GM13977 (cell line): ENCODE data around the gene MBTPS1.
A peak's percentile ranks its signal among the peaks of the same experiment; 100 is the strongest.

Experiments used
- DNase-seq: peaks from one replicate; pipeline ENCODE4 v3.0.0; 2012; ENCODE audit warnings: low spot score
- CTCF ChIP-seq: IDR thresholded peaks from 2 replicates; pipeline ENCODE4 v1.5.1; 2012; ENCODE audit warnings: mild to moderate bottlenecking, control low read depth; ENCODE audit not compliant: insufficient read depth; ENCODE audit errors: extremely low read depth, missing control alignments
- in situ Hi-C: fragments of 300-500 bp; cut with MboI; formaldehyde crosslinking; loops from one replicate; pipeline ENCODE4 v1.12.0; 2022; ENCODE audit warnings: low sequenced_read_pairs, low pct_unique_long_range_greater_than_20kb, mixed read lengths, inconsistent platforms; ENCODE audit not compliant: unreplicated experiment

MBTPS1 gene

GRCh38 chr16:84091460-84091859 lies 25.3 kb downstream of the MBTPS1 start:
- no peak for DNase-seq
- TF ChIP-seq CTCF: no peak
- in situ Hi-C loops: no loop called here

GRCh38 chr16:84090211-84090610 lies 26.5 kb downstream of the MBTPS1 start:
- no peak for DNase-seq
- in situ Hi-C loops: no loop called here
- no peak for TF ChIP-seq CTCF

GRCh38 chr16:84088695-84089395 lies 27.9 kb downstream of the MBTPS1 start:
- TF ChIP-seq CTCF: peak; percentile 59
- DNase-seq: peak; percentile 70
- in situ Hi-C loops: loop anchor here (5.0 kb wide), 1 partner anchor 88 kb away; no protein-coding TSS in a partner anchor

- TF ChIP-seq CTCF: no peak
- DNase-seq: no peak
- in situ Hi-C loops: loop anchor here (5.0 kb wide), 1 partner anchor 90 kb away; no protein-coding TSS in a partner anchor
These were observed 29.1 kb downstream of the MBTPS1 start for GRCh38 chr16:84087466-84088151.

- in situ Hi-C loops: loop anchor here (5.0 kb wide), 1 partner anchor 90 kb away; no protein-coding TSS in a partner anchor
- no peak for DNase-seq
- TF ChIP-seq CTCF: no peak
These were observed 29.7 kb downstream of the MBTPS1 start for GRCh38 chr16:84087001-84087400.

- TF ChIP-seq CTCF: no peak
- no peak for DNase-seq
- in situ Hi-C loops: loop anchor here (5.0 kb wide), 1 partner anchor 91 kb away; no protein-coding TSS in a partner anchor
These were observed 30.4 kb downstream of the MBTPS1 start for GRCh38 chr16:84086341-84086740.
